Effector memory CD4-positive, alpha-beta T cell (primary cell): ENCODE data around the gene ZBP1.

Source experiments
- DNase-seq, 3 donors: peaks; one replicate each; pipeline ENCODE4 v3.0.0-alpha.2; 2020
- H3K27ac ChIP-seq: 2 replicates; pipeline ENCODE4 v1.7.0; 2013; ENCODE audit warnings: mild to moderate bottlenecking, low read length, moderate library complexity; ENCODE audit not compliant: insufficient read depth, poor library complexity, severe bottlenecking
- H3K27me3 ChIP-seq: replicated peaks from 2 replicates; pipeline ENCODE4 v1.7.0; 2013; ENCODE audit warnings: mild to moderate bottlenecking, low read length; ENCODE audit not compliant: insufficient read depth, control insufficient read depth, poor library complexity, severe bottlenecking
- H3K36me3 ChIP-seq: 2 replicates; pipeline ENCODE4 v1.7.0; 2013; ENCODE audit warnings: mild to moderate bottlenecking, low read length, moderate library complexity; ENCODE audit not compliant: control insufficient read depth, insufficient read depth
- H3K4me1 ChIP-seq: 2 replicates; pipeline ENCODE4 v1.7.0; 2013; ENCODE audit warnings: low read length, mild to moderate bottlenecking; ENCODE audit not compliant: control insufficient read depth, insufficient read depth, poor library complexity, severe bottlenecking
- H3K4me3 ChIP-seq: 2 replicates; pipeline ENCODE4 v1.7.0; 2013; ENCODE audit warnings: low read length, low read depth, mild to moderate bottlenecking; ENCODE audit not compliant: insufficient read depth, poor library complexity, severe bottlenecking
- H3K9me3 ChIP-seq: 2 replicates; pipeline ENCODE4 v1.7.0; 2013; ENCODE audit warnings: mild to moderate bottlenecking, low read length, moderate library complexity; ENCODE audit not compliant: control insufficient read depth

Gene ZBP1

GRCh38 chr20:57658447-57658832, 38.2 kb upstream of the ZBP1 start:
- no peak overlapping the region for H3K27ac ChIP-seq
- no peak for DNase-seq
- no peaks in the 10 kb centered on the region for H3K27me3 ChIP-seq
- H3K4me3 ChIP-seq = no peak overlapping the region
- no peaks in the 10 kb centered on the region for H3K36me3 ChIP-seq
- peaks cover 14% of the 10 kb centered on the region for H3K4me1 ChIP-seq
- H3K9me3 ChIP-seq = no peaks in the 10 kb centered on the region

- Histone ChIP-seq H3K27ac (no peak overlapping the region), H3K36me3 (no peaks in the 10 kb centered on the region)
- peak in 2 of 3 donors; percentile 13 to 20 for DNase-seq
These were observed 37.6 kb upstream of the ZBP1 start for GRCh38 chr20:57657535-57658446.

GRCh38 chr20:57656821-57657534, 36.8 kb upstream of the ZBP1 start:
- DNase-seq = no peak
- H3K36me3 ChIP-seq = no peaks in the 10 kb centered on the region
- no peaks in the 10 kb centered on the region for H3K9me3 ChIP-seq
- H3K27ac ChIP-seq = no peak overlapping the region
- no peak overlapping the region for H3K4me3 ChIP-seq
- no peaks in the 10 kb centered on the region for H3K27me3 ChIP-seq
- peaks cover 14% of the 10 kb centered on the region for H3K4me1 ChIP-seq

More at GRCh38 chr20:57657535-57658446, 37.6 kb upstream of the ZBP1 start:
- H3K4me3 ChIP-seq = no peak overlapping the region
- no peaks in the 10 kb centered on the region for H3K27me3 ChIP-seq
- H3K9me3 ChIP-seq = no peaks in the 10 kb centered on the region
- H3K4me1 ChIP-seq = peaks cover 14% of the 10 kb centered on the region

GRCh38 chr20:57656252-57656820, 36.1 kb upstream of the ZBP1 start:
- H3K4me3 ChIP-seq = no peak overlapping the region
- no peak for DNase-seq
- H3K27me3 ChIP-seq = no peaks in the 10 kb centered on the region
- H3K9me3 ChIP-seq = no peaks in the 10 kb centered on the region
- H3K4me1 ChIP-seq = peaks cover 14% of the 10 kb centered on the region
- no peaks in the 10 kb centered on the region for H3K36me3 ChIP-seq
- H3K27ac ChIP-seq = no peak overlapping the region

DNA sequence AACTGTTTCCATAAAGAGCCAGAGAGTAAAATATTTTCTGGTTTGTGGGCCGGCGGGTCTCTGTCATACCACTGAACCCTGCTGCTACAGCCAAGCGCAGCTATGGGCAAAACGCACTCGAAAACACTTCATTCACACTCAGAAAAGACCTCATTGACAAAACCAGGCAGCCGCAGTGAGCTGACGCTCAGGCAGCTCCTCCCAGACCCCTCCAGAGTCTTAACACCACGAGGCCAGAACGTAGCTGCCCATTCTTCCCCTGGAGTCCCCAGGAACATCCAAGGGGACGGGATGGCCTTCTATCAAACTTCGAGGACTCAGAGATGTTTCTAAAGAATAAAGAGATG, 35.6 kb upstream of the ZBP1 start:
- Histone ChIP-seq H3K27me3 (no peaks in the 10 kb centered on the region), H3K36me3 (no peaks in the 10 kb centered on the region), H3K27ac (no peak overlapping the region), H3K9me3 (no peaks in the 10 kb centered on the region), H3K4me1 (peaks cover 14% of the 10 kb centered on the region), H3K4me3 (no peak overlapping the region)
- DNase-seq = no peak

DNA sequence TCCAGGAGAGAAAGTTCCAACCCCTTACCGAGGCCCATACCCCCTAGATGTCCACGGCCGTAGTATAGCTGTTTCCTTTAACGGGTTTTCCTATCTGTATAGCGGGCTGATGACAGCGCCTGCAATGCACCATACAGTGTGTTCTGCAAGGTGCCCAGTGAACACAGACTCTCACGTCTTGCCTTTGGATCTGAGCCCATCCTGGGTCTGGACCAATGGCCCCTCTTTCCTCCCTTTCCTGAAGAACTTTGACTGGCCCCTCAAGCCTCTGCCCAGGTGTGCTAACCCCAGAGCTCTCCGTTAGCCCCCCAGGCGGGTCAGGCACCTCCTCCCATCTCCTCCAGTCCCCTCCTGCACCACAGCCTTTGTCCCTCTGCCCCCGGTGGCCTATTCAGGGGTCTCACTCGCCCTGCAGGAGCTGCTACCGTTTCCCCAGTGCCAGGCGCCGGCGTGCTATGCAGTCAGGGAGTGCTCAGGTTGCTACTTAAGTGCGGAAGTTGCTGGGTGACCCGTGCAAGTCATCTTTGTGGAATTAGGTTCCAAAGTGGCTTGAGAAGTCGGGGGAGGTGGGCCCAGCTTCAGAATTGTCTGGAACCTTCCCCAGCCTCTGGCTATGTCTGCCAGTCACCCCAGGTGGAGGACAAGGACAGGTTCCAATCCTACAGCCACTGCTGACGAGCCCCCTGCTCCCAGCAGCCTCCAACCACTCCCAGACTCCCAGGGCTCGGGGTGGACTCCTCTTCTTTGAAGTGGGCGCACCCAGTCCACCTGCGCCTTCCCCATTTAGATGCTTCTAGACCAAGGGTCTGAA, 35.0 kb upstream of the ZBP1 start:
- Histone ChIP-seq H3K27ac (no peak overlapping the region), H3K4me1 (peaks cover 14% of the 10 kb centered on the region), H3K36me3 (no peaks in the 10 kb centered on the region), H3K27me3 (no peaks in the 10 kb centered on the region), H3K4me3 (no peak overlapping the region), H3K9me3 (no peaks in the 10 kb centered on the region)
- no peak for DNase-seq

GRCh38 chr20:57654363-57654997, 34.3 kb upstream of the ZBP1 start:
- no peak overlapping the region for H3K27ac ChIP-seq
- H3K27me3 ChIP-seq = no peaks in the 10 kb centered on the region
- H3K4me1 ChIP-seq = peaks cover 14% of the 10 kb centered on the region
- DNase-seq = peak in 2 of 3 donors; percentile 23 to 25
- no peak overlapping the region for H3K4me3 ChIP-seq
- no peaks in the 10 kb centered on the region for H3K9me3 ChIP-seq
- H3K36me3 ChIP-seq = no peaks in the 10 kb centered on the region

GRCh38 chr20:57653910-57654309, 33.7 kb upstream of the ZBP1 start:
- no peaks in the 10 kb centered on the region for H3K27me3 ChIP-seq

DNA sequence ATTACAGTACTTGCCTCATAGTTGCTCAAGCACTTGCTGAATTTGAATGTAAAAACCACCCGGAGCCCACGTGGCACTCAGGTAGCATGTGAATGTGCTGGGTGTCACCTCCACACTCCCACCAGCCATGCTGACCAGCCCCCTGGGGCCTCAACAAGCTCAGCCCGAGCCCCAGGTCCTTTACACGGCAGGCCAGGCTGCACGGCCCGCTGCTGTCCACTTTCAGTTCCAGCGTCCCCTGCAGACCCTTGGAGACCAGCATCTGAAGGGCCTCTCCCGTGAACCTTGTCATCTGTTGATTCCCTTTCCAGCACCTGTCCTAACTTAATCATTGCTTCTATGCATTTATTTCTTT, 33.3 kb upstream of the ZBP1 start:
- Histone ChIP-seq H3K9me3 (no peaks in the 10 kb centered on the region), H3K27ac (no peak overlapping the region), H3K4me1 (peaks cover 14% of the 10 kb centered on the region), H3K4me3 (no peak overlapping the region), H3K27me3 (no peaks in the 10 kb centered on the region), H3K36me3 (no peaks in the 10 kb centered on the region)
- no peak for DNase-seq

More at GRCh38 chr20:57653910-57654309, 33.7 kb upstream of the ZBP1 start:
- Histone ChIP-seq H3K27ac (no peak overlapping the region), H3K4me3 (no peak overlapping the region), H3K9me3 (no peaks in the 10 kb centered on the region), H3K4me1 (peaks cover 14% of the 10 kb centered on the region), H3K36me3 (no peaks in the 10 kb centered on the region)
- DNase-seq = no peak
